BJ (cell line): Measurements from ENCODE around the gene DCAF15. TPM values are rescaled to one million over a fixed set of nuclear protein-coding genes. Genes with fewer than 3 reads are reported as not detected.

ENCODE experiments used
- CTCF ChIA-PET: fragments of 350-600 bp; formaldehyde crosslinking; extraction: SDS; loops from one replicate; lab custom pipeline; 2021; ENCODE audit warnings: antibody characterized with exemption, inconsistent platforms; lab: Yijun Ruan, JAX
- POLR2A ChIA-PET: fragments of 300-600 bp; sonication (Branson Sonifier 250); formaldehyde crosslinking; extraction: SDS; loops from one replicate; lab custom pipeline; 2021; ENCODE audit warnings: antibody characterized with exemption; lab: Charles Lee
- DNase-seq: peaks from one replicate; pipeline ENCODE4 v3.0.0-alpha.2; 2011; ENCODE audit warnings: low read depth
- H3K27me3 ChIP-seq: 2 replicates; pipeline ENCODE4 v1.6.0; 2011; ENCODE audit warnings: low read length; ENCODE audit not compliant: control insufficient read depth, insufficient read depth
- H3K36me3 ChIP-seq: 2 replicates; pipeline ENCODE4 v1.5.1; 2011; ENCODE audit warnings: low read length; ENCODE audit not compliant: control insufficient read depth, insufficient read depth
- H3K4me3 ChIP-seq: 2 replicates; pipeline ENCODE4 v1.5.1; 2011; ENCODE audit warnings: low read depth, mild to moderate bottlenecking, control low read depth, low read length
- polyA plus RNA-seq: library from polyadenylated mRNA; depleted of rRNA; stranded (reverse); fragments of >200 nt; gene quantifications from 2 replicates; pipeline ENCODE4 v1.2.3, GENCODE V29; 2011; rRNA removed
- TF ChIP-seq, protein P1 (sequence below): IDR thresholded peaks from 2 replicates; pipeline ENCODE4 v1.5.1; 2011; ENCODE audit warnings: low read depth, mild to moderate bottlenecking, control low read depth, inconsistent platforms, low read length, moderate library complexity; ENCODE audit not compliant: insufficient read depth

DCAF15 gene
- polyA plus RNA-seq, 1 experiment, result 20.0 TPM

DNA sequence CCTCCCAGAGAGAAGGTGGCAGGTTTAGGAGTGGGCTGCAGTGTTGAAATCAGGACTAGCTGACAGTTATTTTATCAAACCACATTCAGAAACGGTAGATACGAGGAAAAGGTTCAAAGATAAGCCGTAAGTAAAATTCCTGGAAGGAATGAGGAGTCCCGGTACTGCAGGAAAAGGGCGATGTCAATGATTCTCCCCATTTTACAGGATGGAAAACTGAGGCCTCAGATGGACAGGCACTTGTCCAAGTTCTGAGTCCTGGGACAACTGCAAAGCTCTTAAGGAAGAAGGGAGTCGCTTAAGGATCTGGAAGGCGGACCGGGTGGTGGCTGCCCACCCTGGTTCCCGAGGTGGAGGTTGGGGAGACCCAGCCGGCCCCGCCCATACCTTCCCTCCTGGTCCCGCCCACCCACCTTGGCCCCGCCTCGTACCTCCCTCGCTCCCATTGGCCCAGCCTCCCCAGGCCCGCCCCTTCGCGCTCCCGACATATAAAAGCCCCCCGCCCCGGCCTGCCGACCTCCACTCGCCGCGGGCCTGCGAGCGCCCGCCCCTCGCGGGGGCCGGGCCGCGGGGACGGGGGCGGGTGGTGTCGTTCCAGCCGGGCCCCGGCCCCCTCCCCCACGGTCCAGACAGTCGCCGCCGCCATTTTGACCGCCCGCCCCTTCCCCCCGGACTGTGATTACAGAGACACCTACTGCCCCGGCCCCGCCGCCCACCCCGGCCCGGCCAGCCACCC lies 53.2 kb downstream of the DCAF15 start:
- Histone ChIP-seq H3K36me3 (no peaks in the 10 kb centered on the region), H3K4me3 (peak overlapping the region; percentile 92), H3K27me3 (no peaks in the 10 kb centered on the region)
- DNase-seq, result no peak
- ChIA-PET CTCF (interaction anchor here (0.8 to 2.5 kb wide), 3 partner anchors 19 to 231 kb away, joined by 4 to 7 read pairs (median 4); partner anchors contain the start of gene IL27RA), POLR2A (no interaction called here)
- TF ChIP-seq, protein P1, sequence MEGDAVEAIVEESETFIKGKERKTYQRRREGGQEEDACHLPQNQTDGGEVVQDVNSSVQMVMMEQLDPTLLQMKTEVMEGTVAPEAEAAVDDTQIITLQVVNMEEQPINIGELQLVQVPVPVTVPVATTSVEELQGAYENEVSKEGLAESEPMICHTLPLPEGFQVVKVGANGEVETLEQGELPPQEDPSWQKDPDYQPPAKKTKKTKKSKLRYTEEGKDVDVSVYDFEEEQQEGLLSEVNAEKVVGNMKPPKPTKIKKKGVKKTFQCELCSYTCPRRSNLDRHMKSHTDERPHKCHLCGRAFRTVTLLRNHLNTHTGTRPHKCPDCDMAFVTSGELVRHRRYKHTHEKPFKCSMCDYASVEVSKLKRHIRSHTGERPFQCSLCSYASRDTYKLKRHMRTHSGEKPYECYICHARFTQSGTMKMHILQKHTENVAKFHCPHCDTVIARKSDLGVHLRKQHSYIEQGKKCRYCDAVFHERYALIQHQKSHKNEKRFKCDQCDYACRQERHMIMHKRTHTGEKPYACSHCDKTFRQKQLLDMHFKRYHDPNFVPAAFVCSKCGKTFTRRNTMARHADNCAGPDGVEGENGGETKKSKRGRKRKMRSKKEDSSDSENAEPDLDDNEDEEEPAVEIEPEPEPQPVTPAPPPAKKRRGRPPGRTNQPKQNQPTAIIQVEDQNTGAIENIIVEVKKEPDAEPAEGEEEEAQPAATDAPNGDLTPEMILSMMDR, result no peak

DNA sequence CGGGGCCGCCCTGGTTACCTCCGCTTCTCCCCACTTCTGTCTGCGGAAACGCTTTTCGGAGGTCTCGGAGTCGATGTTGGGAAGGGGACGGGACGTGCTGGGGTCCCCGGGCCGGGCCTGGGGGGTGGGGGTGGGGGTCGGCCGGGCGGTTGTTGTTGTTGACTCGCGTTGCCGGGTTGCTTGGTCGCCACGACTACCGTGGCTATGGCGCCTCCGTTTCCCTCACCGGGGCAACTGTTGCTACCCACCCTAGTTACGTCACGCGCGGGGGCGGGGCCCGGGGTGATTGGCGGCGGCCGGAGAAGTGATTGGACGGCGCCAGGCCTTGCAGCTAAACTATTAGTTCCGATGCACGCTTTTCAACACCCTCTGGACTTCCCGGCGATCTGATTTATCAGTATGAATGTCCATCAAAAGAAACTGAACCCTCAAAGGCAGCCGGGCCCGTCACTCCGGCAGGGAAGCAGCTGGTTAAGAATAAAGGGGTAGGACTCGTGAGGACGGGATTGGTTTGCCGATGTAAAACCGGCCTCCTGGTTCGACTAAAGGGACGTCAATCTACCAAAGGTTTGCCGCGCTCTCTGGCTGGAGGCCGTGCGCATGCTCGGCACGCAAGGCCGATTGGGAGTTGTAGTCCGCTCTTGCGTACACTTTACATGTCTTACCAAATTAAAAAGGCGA lies 53.9 kb downstream of the DCAF15 start, which contains the start of gene RFX1:
Gene RFX1 (minus strand): TSS at position 236 of the 681 bp plus-strand sequence. CDS start 12,477 bp downstream, outside the sequence.
- H3K27me3 ChIP-seq, result no peaks in the 10 kb centered on the region
- ChIA-PET POLR2A (interaction anchor here (0.5 kb wide), 1 partner anchor 87 kb away, joined by 4 read pairs; no protein-coding TSS in a partner anchor), CTCF (interaction anchor here (1.0 to 2.5 kb wide), 3 partner anchors 26 to 119 kb away, joined by 3 to 7 read pairs (median 3); partner anchors contain the start of genes IL27RA and MISP3)
- TF ChIP-seq, protein P1, result no peak
- peak; percentile 100 for DNase-seq
- no peaks in the 10 kb centered on the region for H3K36me3 ChIP-seq
- H3K4me3 ChIP-seq, result peak within 1 kb of the TSS; percentile 92

DNA sequence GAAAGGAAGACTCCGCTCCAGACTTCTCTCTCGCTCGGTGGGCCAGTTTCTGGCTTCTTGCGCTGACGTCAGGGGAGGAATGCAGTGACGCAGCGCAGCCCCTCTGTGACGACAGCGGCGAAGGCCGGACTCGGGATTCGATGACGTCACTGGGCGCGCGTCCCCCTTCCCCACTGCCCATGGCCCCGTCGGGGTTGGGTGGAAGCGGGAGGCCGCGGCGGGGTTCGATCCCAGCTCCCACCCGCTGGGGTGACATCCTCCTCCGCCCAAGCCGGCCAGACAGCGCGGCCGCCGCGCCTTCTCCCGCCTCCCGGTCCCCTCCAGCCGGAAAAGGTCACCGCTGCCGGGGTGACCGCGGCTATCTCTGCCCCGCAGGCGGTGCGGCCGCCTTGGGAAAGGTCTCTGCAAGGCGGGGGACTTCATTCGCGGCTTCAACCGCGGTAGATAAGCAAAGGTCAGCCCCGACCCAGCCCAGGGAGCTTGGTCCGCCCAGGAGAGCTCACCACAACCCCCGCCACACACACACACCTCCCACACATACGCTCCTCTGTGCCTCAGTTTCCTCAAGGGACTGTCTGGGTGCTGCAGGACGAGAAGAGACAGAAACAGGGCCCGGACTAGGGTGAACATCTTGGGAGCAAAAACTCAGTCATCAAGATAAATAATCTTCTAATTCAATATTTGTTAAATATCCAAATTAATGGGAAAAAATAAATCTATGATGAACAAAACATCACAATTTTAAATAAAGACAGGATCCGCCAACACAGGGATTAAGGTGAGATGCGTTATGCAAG lies 54.7 kb downstream of the DCAF15 start:
- Histone ChIP-seq H3K36me3 (no peaks in the 10 kb centered on the region), H3K27me3 (no peaks in the 10 kb centered on the region), H3K4me3 (peak overlapping the region; percentile 71)
- TF ChIP-seq, protein P1, result no peak
- ChIA-PET CTCF (interaction anchor here (0.8 to 2.5 kb wide), 4 partner anchors 25 to 126 kb away, joined by 3 to 7 read pairs (median 3); partner anchors contain the start of genes IL27RA and MISP3), POLR2A (interaction anchor here (0.5 kb wide), 1 partner anchor 88 kb away, joined by 4 read pairs; no protein-coding TSS in a partner anchor)
- no peak for DNase-seq

Other genes with a start within 250 kb of the DCAF15 start
- 28.4 and 42.1 TPM in 2 replicates for gene MRI1, start 188.0 kb upstream of the DCAF15 start, polyA plus RNA-seq
- gene C19orf53, start 178.1 kb upstream of the DCAF15 start, polyA plus RNA-seq, result 220 and 276 TPM in 2 replicates
- 4.0 and 5.7 TPM in 2 replicates for gene ZSWIM4, start 157.1 kb upstream of the DCAF15 start, polyA plus RNA-seq
- gene NANOS3, start 75.4 kb upstream of the DCAF15 start, polyA plus RNA-seq, result 0.20 and 0.55 TPM in 2 replicates
- gene BRME1, start 46.4 kb upstream of the DCAF15 start, polyA plus RNA-seq, result 0.38 and 0.94 TPM in 2 replicates
- 8.0 and 13.1 TPM in 2 replicates for gene CC2D1A, start 46.3 kb upstream of the DCAF15 start, polyA plus RNA-seq
- gene PODNL1, start 14.1 kb upstream of the DCAF15 start, polyA plus RNA-seq, result 12.5 and 18.6 TPM in 2 replicates
- gene RFX1, start 53.8 kb downstream of the DCAF15 start, polyA plus RNA-seq, result 0.37 and 0.78 TPM in 2 replicates
- gene RLN3, start 75.6 kb downstream of the DCAF15 start, polyA plus RNA-seq, result not detected in 2 replicates
- 4.4 and 6.6 TPM in 2 replicates for gene IL27RA, start 79.3 kb downstream of the DCAF15 start, polyA plus RNA-seq
- 0.15 and 0.17 TPM in 2 replicates for gene PALM3, start 109.6 kb downstream of the DCAF15 start, polyA plus RNA-seq
- 0.39 and 0.58 TPM in 2 replicates for gene MISP3, start 120.3 kb downstream of the DCAF15 start, polyA plus RNA-seq
- gene C19orf67, start 133.3 kb downstream of the DCAF15 start, polyA plus RNA-seq, result not detected in 2 replicates
- 7.4 and 9.2 TPM in 2 replicates for gene SAMD1, start 138.2 kb downstream of the DCAF15 start, polyA plus RNA-seq
- 15.6 and 35.4 TPM in 2 replicates for gene PRKACA, start 165.3 kb downstream of the DCAF15 start, polyA plus RNA-seq
- 8.2 and 11.1 TPM in 2 replicates for gene ASF1B, start 184.1 kb downstream of the DCAF15 start, polyA plus RNA-seq